Measurements from ENCODE around the gene APC.

DNA sequence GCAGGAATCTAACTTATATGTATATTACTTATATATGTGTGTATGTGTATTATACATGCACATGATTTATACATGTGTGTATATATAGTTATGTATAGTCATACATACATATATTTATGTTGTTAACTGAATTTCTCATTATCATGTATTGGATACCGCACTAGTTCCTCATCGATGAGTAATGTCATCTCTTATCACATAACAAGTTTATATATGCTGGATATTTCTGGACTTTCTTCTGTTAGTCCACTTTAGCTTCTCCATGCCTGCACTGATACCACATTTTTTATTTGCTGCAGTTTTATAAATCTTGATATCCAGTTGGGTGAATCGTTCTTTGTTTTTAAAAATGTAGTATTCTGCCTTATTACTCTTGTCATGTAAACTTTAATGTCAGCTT lies 50.2 kb downstream of the APC start:
- TF ChIP-seq CTCF (IDR thresholded peaks at IDR 0.05; ENCODE audit: control extremely low read depth in 1 of 3, insufficient read depth in 1 of 3, low read depth in 1 of 3, low read length in 3 of 3) (no peak), SP2 (IDR thresholded peaks at IDR 0.05; ENCODE audit: low read length) (no peak), EZH2 (IDR thresholded peaks at IDR 0.05; ENCODE audit: low read depth, low read length, severe bottlenecking) (no peak), POLR2A (IDR thresholded peaks at IDR 0.05; ENCODE audit: control extremely low read depth in 1 of 2, low read depth in 2 of 2, low read length in 2 of 2) (no peak), ZNF274 (IDR thresholded peaks at IDR 0.05; ENCODE audit: borderline replicate concordance, extremely low read depth, low read length) (no peak), SUZ12 (IDR thresholded peaks at IDR 0.05; ENCODE audit: low read length) (no peak), YY1 (IDR thresholded peaks at IDR 0.05; ENCODE audit: low read depth, low read length) (no peak), SIN3A (conservative IDR thresholded peaks at IDR 0.05 in 1 of 2, IDR thresholded peaks at IDR 0.05 in 1 of 2; ENCODE audit: low read depth in 1 of 2, low read length in 2 of 2) (no peak), POLR2AphosphoS5 (IDR thresholded peaks at IDR 0.05; ENCODE audit: low read depth, low read length) (no peak)
